Activated naive CD8-positive, alpha-beta T cell treated with anti-CD3 and anti-CD28 coated beads, Interleukin-2, amount 50 U/mL, for 24 hours (primary cell): ENCODE results near the gene FOXL2NB.

Experiments used
- ATAC-seq: fragments of 150-1000 bp; cut with Tn5 transposase; one replicate; pipeline ENCODE4 v1.10.0; 2021
- DNase-seq: peaks from one replicate; pipeline ENCODE4 v3.0.0; 2021
- H3K27ac Mint-ChIP-seq: one replicate; pipeline ENCODE4 v1.8.0; 2021; ENCODE audit warnings: mild to moderate bottlenecking, mixed read lengths
- H3K27me3 Mint-ChIP-seq: one replicate; pipeline ENCODE4 v1.8.0; 2021; ENCODE audit warnings: mixed read lengths
- H3K36me3 Mint-ChIP-seq: one replicate; pipeline ENCODE4 v1.8.0; 2021; ENCODE audit warnings: low read depth, mixed read lengths
- H3K4me1 Mint-ChIP-seq: one replicate; pipeline ENCODE4 v1.8.0; 2021; ENCODE audit warnings: mixed read lengths
- H3K4me3 Mint-ChIP-seq: one replicate; pipeline ENCODE4 v1.8.0; 2021; ENCODE audit warnings: mild to moderate bottlenecking, moderate library complexity, mixed read lengths
- H3K9me3 Mint-ChIP-seq: one replicate; pipeline ENCODE4 v1.8.0; 2021; ENCODE audit warnings: mixed read lengths

FOXL2NB gene

GRCh38 chr3:138947495-138948121 is 591 bp downstream of the FOXL2NB start:
- Mint-ChIP-seq H3K4me1 (peaks cover 29% of the 10 kb centered on the region), H3K9me3 (no peaks in the 10 kb centered on the region), H3K27me3 (peaks cover 74% of the 10 kb centered on the region), H3K4me3 (peak overlapping the region; percentile 52), H3K36me3 (peaks cover 4% of the 10 kb centered on the region), H3K27ac (no peak overlapping the region)
- ATAC-seq, result no peak
- DNase-seq, result no peak

DNA sequence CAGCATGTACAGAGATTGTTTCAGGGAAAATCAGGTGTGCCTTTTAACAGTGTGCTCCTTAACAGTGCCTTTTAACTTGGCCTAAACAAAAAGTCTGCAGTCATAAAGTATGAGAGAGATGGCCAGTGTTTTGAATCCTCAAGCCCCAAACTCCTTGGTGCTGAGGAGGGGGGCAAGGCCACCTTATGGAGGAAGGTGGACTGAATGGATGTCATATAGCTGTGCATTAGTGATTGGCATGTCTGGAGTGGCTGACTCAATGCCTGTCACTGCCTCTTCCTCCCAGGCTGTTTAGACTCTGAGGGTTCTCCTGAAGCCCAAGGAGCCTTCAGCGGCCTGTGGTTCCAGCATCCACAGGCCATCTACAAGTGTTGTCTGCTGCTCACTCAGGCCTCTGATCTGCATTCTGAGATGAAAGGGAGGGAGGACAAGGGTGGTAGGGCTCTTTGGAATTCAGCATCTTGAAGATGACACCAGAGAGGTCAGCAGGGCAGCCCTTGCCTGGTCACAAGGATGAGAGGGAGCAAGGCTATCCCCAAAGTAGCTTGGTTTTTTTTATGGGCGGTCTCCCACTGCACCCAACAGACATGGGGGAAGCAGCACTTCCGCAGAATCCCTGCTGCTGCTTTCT is 1.5 kb downstream of the FOXL2NB start:
- H3K27me3 Mint-ChIP-seq, result peaks cover 70% of the 10 kb centered on the region
- no peak overlapping the region for H3K27ac Mint-ChIP-seq
- DNase-seq, result no peak
- no peak for ATAC-seq
- peaks cover 4% of the 10 kb centered on the region for H3K36me3 Mint-ChIP-seq
- no peak overlapping the region for H3K4me3 Mint-ChIP-seq
- no peaks in the 10 kb centered on the region for H3K9me3 Mint-ChIP-seq
- H3K4me1 Mint-ChIP-seq, result peaks cover 29% of the 10 kb centered on the region

DNA sequence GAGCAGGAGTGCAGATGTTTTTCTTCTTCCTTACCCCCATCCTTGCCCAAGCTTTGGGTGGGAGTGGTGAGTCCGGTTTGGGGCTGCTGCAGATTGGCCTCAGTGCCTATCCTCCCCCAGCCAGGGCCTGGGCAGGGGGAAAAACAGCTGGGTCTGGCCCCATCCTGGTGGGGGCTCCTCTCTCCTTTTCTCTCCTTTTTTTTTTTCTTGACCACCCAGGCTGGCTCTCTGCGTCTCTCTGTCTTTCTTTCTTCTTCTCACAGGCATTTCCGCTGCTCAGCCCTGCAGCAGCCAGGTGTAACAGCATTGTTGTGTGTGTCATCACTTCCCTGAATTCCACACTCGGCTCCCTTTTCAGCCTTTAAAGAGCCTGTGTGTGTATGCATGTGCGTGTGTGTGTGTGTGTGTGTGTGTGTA is 2.0 kb downstream of the FOXL2NB start:
- DNase-seq (no peak), ATAC-seq (no peak)
- H3K4me1 Mint-ChIP-seq, result peaks cover 26% of the 10 kb centered on the region
- H3K27ac Mint-ChIP-seq, result no peak overlapping the region
- no peaks in the 10 kb centered on the region for H3K9me3 Mint-ChIP-seq
- no peak overlapping the region for H3K4me3 Mint-ChIP-seq
- peaks cover 65% of the 10 kb centered on the region for H3K27me3 Mint-ChIP-seq
- H3K36me3 Mint-ChIP-seq, result peaks cover 4% of the 10 kb centered on the region

DNA sequence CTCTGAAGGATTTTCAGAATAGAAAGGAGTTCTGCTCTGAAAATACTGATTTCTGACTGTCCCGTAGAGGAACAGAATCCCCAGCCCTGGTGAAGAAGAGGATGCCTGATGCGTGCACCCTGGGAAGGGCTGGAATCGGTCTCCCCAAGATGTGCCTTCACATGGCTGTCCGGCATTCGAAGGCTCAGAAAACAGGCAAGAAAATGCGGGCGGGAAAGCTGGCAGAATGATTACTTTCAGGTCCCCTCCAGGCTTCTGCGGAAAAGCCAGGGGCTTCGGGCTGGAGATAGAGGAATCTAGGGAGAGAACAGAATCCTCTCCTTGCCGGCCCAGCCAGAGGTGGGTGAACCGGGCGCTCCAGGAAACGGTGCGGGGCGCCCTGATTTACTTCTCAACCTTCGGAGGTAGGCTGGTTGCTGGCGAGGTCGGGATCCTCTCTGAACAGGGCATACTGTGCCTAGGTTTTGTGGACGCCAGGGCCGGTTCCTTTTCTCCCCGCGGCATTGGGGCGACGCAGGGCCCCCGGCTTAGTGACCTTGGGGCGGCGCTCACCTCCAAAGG is 2.5 kb downstream of the FOXL2NB start:
- ATAC-seq, result no peak
- no peak for DNase-seq

DNA sequence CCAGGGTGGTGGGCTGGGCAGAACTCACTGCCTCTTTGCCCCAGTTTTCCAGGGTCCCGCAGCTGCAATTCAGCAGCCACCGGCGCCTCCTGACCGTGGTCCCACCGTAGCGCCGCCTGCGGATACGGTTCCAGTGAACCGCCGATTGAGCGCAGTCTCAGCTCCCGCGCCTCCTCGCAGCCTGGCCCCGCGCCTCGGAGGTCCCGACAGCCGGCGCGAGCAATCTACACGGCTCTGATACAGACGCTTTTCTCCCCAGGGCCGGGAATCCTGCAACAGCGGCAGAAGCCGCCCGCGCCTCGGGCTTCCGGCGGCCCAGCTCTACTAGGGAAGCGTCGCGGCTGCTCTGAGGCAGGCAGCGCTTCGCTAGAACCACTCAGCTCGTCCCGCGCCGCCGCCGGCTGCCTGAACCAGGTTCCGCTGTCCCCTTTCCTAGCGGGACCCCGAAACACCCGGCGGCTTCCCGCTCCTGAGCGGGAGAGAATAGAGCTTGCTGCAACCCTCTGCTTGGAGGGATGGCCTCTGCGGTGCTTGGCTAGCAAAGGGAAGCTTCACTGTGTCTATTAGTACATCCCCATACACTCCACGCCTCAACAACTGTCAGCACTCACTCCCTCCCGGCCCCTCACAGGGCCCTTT is 3.1 kb downstream of the FOXL2NB start:
- ATAC-seq (peak; percentile 31), DNase-seq (no peak)
- Mint-ChIP-seq H3K36me3 (peaks cover 1% of the 10 kb centered on the region), H3K4me3 (peak overlapping the region; percentile 38), H3K4me1 (peaks cover 15% of the 10 kb centered on the region), H3K9me3 (no peaks in the 10 kb centered on the region), H3K27ac (no peak overlapping the region), H3K27me3 (peaks cover 61% of the 10 kb centered on the region)

More for the DNA sequence above, 2.5 kb downstream of the FOXL2NB start:
- peak overlapping the region; percentile 32 for H3K4me3 Mint-ChIP-seq
- peaks cover 4% of the 10 kb centered on the region for H3K36me3 Mint-ChIP-seq
- H3K4me1 Mint-ChIP-seq, result peaks cover 21% of the 10 kb centered on the region
- peaks cover 61% of the 10 kb centered on the region for H3K27me3 Mint-ChIP-seq
- no peak overlapping the region for H3K27ac Mint-ChIP-seq
- H3K9me3 Mint-ChIP-seq, result no peaks in the 10 kb centered on the region

DNA sequence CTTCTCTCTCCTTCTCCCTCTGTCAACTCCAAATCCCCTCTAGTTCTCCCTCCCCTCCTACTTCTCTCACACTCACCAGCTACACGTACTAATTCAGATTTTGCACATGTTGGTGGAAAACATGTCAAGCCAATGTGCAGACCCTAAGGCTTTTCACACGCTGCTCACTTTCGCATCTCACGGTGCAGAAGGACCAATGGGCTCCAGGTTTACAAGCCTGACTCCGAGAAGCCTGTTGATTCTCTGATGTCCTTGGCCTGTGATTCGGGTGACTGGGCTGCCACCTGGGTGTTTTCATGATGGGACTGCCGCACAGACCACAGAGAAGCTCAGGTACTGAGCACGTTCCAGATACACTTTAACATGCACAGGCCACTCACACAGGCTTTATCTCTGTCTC is 3.7 kb downstream of the FOXL2NB start:
- Mint-ChIP-seq H3K27me3 (peaks cover 60% of the 10 kb centered on the region), H3K9me3 (no peaks in the 10 kb centered on the region), H3K4me3 (peak overlapping the region; percentile 38), H3K4me1 (peaks cover 12% of the 10 kb centered on the region), H3K27ac (no peak overlapping the region), H3K36me3 (no peaks in the 10 kb centered on the region)
- DNase-seq, result no peak
- ATAC-seq, result no peak

GRCh38 chr3:138960417-138960852 is 13.4 kb downstream of the FOXL2NB start:
- Mint-ChIP-seq H3K27ac (no peak overlapping the region), H3K4me3 (peak overlapping the region; percentile 59), H3K4me1 (peaks cover 9% of the 10 kb centered on the region), H3K9me3 (peaks cover 8% of the 10 kb centered on the region), H3K36me3 (peaks cover 2% of the 10 kb centered on the region), H3K27me3 (peaks cover 61% of the 10 kb centered on the region)
- DNase-seq, result no peak
- no peak for ATAC-seq

GRCh38 chr3:138962854-138963560 is 16.0 kb downstream of the FOXL2NB start:
- Mint-ChIP-seq H3K27ac (no peak overlapping the region), H3K27me3 (peaks cover 65% of the 10 kb centered on the region), H3K9me3 (peaks cover 19% of the 10 kb centered on the region), H3K4me3 (no peak overlapping the region), H3K4me1 (peaks cover 9% of the 10 kb centered on the region), H3K36me3 (peaks cover 2% of the 10 kb centered on the region)
- DNase-seq, result no peak
- no peak for ATAC-seq

GRCh38 chr3:138964264-138964663 is 17.2 kb downstream of the FOXL2NB start:
- Mint-ChIP-seq H3K36me3 (peaks cover 2% of the 10 kb centered on the region), H3K4me1 (peaks cover 9% of the 10 kb centered on the region), H3K4me3 (no peak overlapping the region), H3K9me3 (peaks cover 19% of the 10 kb centered on the region), H3K27ac (no peak overlapping the region), H3K27me3 (peaks cover 54% of the 10 kb centered on the region)
- no peak for ATAC-seq
- no peak for DNase-seq

- Mint-ChIP-seq H3K4me3 (no peak overlapping the region), H3K27ac (no peak overlapping the region), H3K9me3 (peaks cover 19% of the 10 kb centered on the region), H3K36me3 (peaks cover 2% of the 10 kb centered on the region), H3K4me1 (peaks cover 9% of the 10 kb centered on the region), H3K27me3 (peaks cover 49% of the 10 kb centered on the region)
- ATAC-seq, result no peak
- DNase-seq, result no peak
These were observed 17.9 kb downstream of the FOXL2NB start for GRCh38 chr3:138964923-138965322.

DNA sequence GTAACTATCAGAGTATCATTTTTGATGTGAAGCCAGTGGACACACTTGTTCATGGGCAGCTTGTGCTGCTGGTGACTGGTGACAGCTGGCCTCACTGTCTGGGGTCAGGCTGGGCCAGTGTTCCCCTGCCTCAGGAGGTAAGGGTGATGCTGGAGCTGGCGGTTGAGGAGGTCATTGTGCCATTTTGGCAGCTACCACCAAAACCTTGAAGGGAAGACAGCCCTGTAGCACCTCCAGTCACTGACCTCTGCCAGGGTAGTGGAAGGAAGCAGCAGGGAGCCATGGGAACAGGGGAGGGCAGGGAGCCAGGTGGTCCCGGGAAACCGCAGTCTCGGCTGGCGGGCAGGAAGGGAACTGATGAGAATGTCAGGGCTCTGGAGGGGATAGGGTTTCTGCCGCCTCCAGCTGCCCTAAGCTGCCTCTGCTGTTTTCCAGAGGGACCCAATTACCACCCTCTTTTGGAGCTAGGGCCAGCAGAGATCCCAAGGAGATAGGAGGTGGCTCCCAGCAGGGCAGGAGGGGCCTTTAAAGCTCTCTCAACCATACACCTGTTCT is 24.8 kb downstream of the FOXL2NB start:
- peaks cover 8% of the 10 kb centered on the region for H3K27me3 Mint-ChIP-seq
- no peak for DNase-seq
- no peak overlapping the region for H3K27ac Mint-ChIP-seq
- no peak for ATAC-seq
- no peaks in the 10 kb centered on the region for H3K36me3 Mint-ChIP-seq
- peaks cover 3% of the 10 kb centered on the region for H3K9me3 Mint-ChIP-seq
- H3K4me1 Mint-ChIP-seq, result no peaks in the 10 kb centered on the region
- H3K4me3 Mint-ChIP-seq, result no peak overlapping the region

GRCh38 chr3:138972941-138973340 is 25.9 kb downstream of the FOXL2NB start:
- no peaks in the 10 kb centered on the region for H3K9me3 Mint-ChIP-seq
- no peaks in the 10 kb centered on the region for H3K36me3 Mint-ChIP-seq
- H3K4me1 Mint-ChIP-seq, result no peaks in the 10 kb centered on the region

GRCh38 chr3:138974462-138974861 is 27.4 kb downstream of the FOXL2NB start:
- Mint-ChIP-seq H3K4me3 (no peak overlapping the region), H3K36me3 (no peaks in the 10 kb centered on the region), H3K27me3 (peaks cover 6% of the 10 kb centered on the region), H3K27ac (no peak overlapping the region), H3K9me3 (no peaks in the 10 kb centered on the region), H3K4me1 (no peaks in the 10 kb centered on the region)
- DNase-seq, result no peak
- ATAC-seq, result no peak

More at GRCh38 chr3:138972941-138973340, 25.9 kb downstream of the FOXL2NB start:
- no peak overlapping the region for H3K27ac Mint-ChIP-seq
- DNase-seq, result no peak
- no peak for ATAC-seq
- no peak overlapping the region for H3K4me3 Mint-ChIP-seq
- H3K27me3 Mint-ChIP-seq, result peaks cover 5% of the 10 kb centered on the region

DNA sequence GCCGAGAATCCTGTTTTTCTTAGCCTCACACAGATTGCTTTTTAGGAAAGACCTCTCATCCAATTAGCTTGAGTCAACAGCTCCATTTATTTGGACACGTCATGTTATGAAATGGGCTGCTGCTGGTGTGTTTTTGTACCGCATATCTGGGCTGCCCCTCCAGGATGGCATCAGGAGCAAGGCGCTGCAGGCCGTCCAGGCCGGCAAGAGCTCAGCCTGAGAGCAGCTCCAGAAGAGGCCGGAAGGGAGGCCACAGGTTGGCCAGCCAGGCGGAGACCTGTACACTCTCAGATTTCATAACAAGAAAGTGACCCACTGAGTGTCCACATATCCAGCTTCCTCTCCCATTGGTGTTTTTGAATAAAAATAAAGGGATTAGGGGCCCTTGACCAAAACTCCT is 28.3 kb downstream of the FOXL2NB start:
- no peaks in the 10 kb centered on the region for H3K4me1 Mint-ChIP-seq
- ATAC-seq, result no peak
- no peaks in the 10 kb centered on the region for H3K9me3 Mint-ChIP-seq
- peaks cover 10% of the 10 kb centered on the region for H3K27me3 Mint-ChIP-seq
- DNase-seq, result no peak
- no peak overlapping the region for H3K27ac Mint-ChIP-seq
- H3K4me3 Mint-ChIP-seq, result no peak overlapping the region
- no peaks in the 10 kb centered on the region for H3K36me3 Mint-ChIP-seq
